ENCODE results near the gene RALGDS. TPM values are rescaled to one million over a fixed set of nuclear protein-coding genes. Genes with fewer than 3 reads are reported as not detected.
A peak's percentile ranks its signal among the peaks of the same experiment; 100 is the strongest.
"Not testable (repeated sequence)": the region's sequence is repeated elsewhere in the genome, so short reads cannot be mapped to it uniquely, and the experiment has no call there.

Gene RALGDS
- total RNA-seq, 3 donors from 2014 or later: 38.3 to 59.4 (median 44.2) TPM

GRCh38 chr9:133087429-133088145 is 33.5 kb downstream of the RALGDS start:
- intact Hi-C loops (cut with DNase I, micrococcal nuclease): no loop called here
- Histone ChIP-seq H3K4me3 (no peak overlapping the region), H3K36me3 (ENCODE audit: low read depth) (no peaks in the 10 kb centered on the region), H3K4me1 (ENCODE audit: low read depth) (no peaks in the 10 kb centered on the region), H3K9me3 (no peaks in the 10 kb centered on the region)
- no peak for TF ChIP-seq CTCF (IDR thresholded peaks at IDR 0.05)
- ATAC-seq (no peak), DNase-seq (no peak)

- ATAC-seq (no peak), DNase-seq (no peak)
- no peak for TF ChIP-seq CTCF (IDR thresholded peaks at IDR 0.05)
- intact Hi-C loops (cut with DNase I, micrococcal nuclease): no loop called here
- peaks cover 2% of the 10 kb centered on the region for H3K4me1 ChIP-seq (ENCODE audit: low read depth)
- no peaks in the 10 kb centered on the region for H3K9me3 ChIP-seq
- no peaks in the 10 kb centered on the region for H3K36me3 ChIP-seq (ENCODE audit: low read depth)
- no peak overlapping the region for H3K4me3 ChIP-seq
Measured at GRCh38 chr9:133086894-133087293, 34.1 kb downstream of the RALGDS start.

GRCh38 chr9:133086212-133086860 is 34.7 kb downstream of the RALGDS start:
- H3K9me3 ChIP-seq; DNase-seq; intact Hi-C loops (cut with DNase I, micrococcal nuclease); H3K36me3 ChIP-seq (ENCODE audit: low read depth); H3K4me3 ChIP-seq; H3K4me1 ChIP-seq (ENCODE audit: low read depth); ATAC-seq: not testable (repeated sequence)

GRCh38 chr9:133083688-133084087 is 37.4 kb downstream of the RALGDS start:
- H3K4me1 ChIP-seq (ENCODE audit: low read depth); H3K4me3 ChIP-seq: not testable (repeated sequence)

GRCh38 chr9:133081957-133082644 is 38.9 kb downstream of the RALGDS start:
- peak; percentile 62 for ATAC-seq

More at GRCh38 chr9:133083688-133084087, 37.4 kb downstream of the RALGDS start:
- H3K36me3 ChIP-seq (ENCODE audit: low read depth); intact Hi-C loops (cut with DNase I, micrococcal nuclease); H3K9me3 ChIP-seq; ATAC-seq: not testable (repeated sequence)
- DNase-seq: peak in 1 of 3 donors; percentile 23

GRCh38 chr9:133080786-133081779 is 40.0 kb downstream of the RALGDS start:
- ATAC-seq (peak; percentile 89), DNase-seq (peak in 2 of 3 donors; percentile 44 to 55)
- not testable (repeated sequence) for H3K4me3 ChIP-seq

More at GRCh38 chr9:133081957-133082644, 38.9 kb downstream of the RALGDS start:
- H3K4me3 ChIP-seq; H3K4me1 ChIP-seq (ENCODE audit: low read depth); intact Hi-C loops (cut with DNase I, micrococcal nuclease); H3K9me3 ChIP-seq; H3K36me3 ChIP-seq (ENCODE audit: low read depth): not testable (repeated sequence)
- peak in 1 of 3 donors; percentile 74 for DNase-seq

GRCh38 chr9:133080161-133080560 is 40.9 kb downstream of the RALGDS start:
- H3K4me1 ChIP-seq (ENCODE audit: low read depth): peaks cover 5% of the 10 kb centered on the region
- no peaks in the 10 kb centered on the region for H3K36me3 ChIP-seq (ENCODE audit: low read depth)
- DNase-seq (no peak), ATAC-seq (no peak)
- TF ChIP-seq CTCF (IDR thresholded peaks at IDR 0.05): no peak
- intact Hi-C loops (cut with DNase I, micrococcal nuclease): no loop called here
- H3K9me3 ChIP-seq: no peaks in the 10 kb centered on the region
- no peak overlapping the region for H3K4me3 ChIP-seq

More at GRCh38 chr9:133080786-133081779, 40.0 kb downstream of the RALGDS start:
- H3K9me3 ChIP-seq; H3K36me3 ChIP-seq (ENCODE audit: low read depth); intact Hi-C loops (cut with DNase I, micrococcal nuclease); H3K4me1 ChIP-seq (ENCODE audit: low read depth): not testable (repeated sequence)
